Measurements from ENCODE around the gene HDDC2.

The HDDC2 gene

GRCh38 chr6:125237764-125238163 lies 64.0 kb downstream of the HDDC2 start:
- no peak for DNase-seq (ENCODE audit: low read depth in 2 of 3, low spot score in 2 of 3)

GRCh38 chr6:125236536-125237327 lies 65.0 kb downstream of the HDDC2 start:
- no peak for DNase-seq (ENCODE audit: low read depth in 2 of 3, low spot score in 2 of 3)

GRCh38 chr6:125233202-125233601 lies 68.6 kb downstream of the HDDC2 start:
- no peak for DNase-seq (ENCODE audit: low read depth in 2 of 3, low spot score in 2 of 3)

- DNase-seq (ENCODE audit: low read depth in 2 of 3, low spot score in 2 of 3), result no peak
Measured at GRCh38 chr6:125232466-125232865, 69.3 kb downstream of the HDDC2 start.

- no peak for DNase-seq (ENCODE audit: low read depth in 2 of 3, low spot score in 2 of 3)
Measured at GRCh38 chr6:125231574-125232343, 70.0 kb downstream of the HDDC2 start.

- DNase-seq (ENCODE audit: low read depth in 2 of 3, low spot score in 2 of 3), result no peak
Measured at GRCh38 chr6:125231133-125231532, 70.6 kb downstream of the HDDC2 start.

- DNase-seq (ENCODE audit: low read depth in 2 of 3, low spot score in 2 of 3), result no peak
Measured at GRCh38 chr6:125230674-125231073, 71.1 kb downstream of the HDDC2 start.

GRCh38 chr6:125228981-125229479 lies 72.7 kb downstream of the HDDC2 start:
- no peak for DNase-seq (ENCODE audit: low read depth in 2 of 3, low spot score in 2 of 3)

GRCh38 chr6:125227244-125227643 lies 74.5 kb downstream of the HDDC2 start:
- no peak for DNase-seq (ENCODE audit: low read depth in 2 of 3, low spot score in 2 of 3)
